CD4-positive, alpha-beta memory T cell (primary cell): ENCODE results near the gene CAMSAP2. TPM values are rescaled to one million over a fixed set of nuclear protein-coding genes. Genes with fewer than 3 reads are reported as not detected.

Experiments
- CTCF ChIA-PET: fragments of 350-600 bp; sonication (Branson Sonifier 250); formaldehyde crosslinking; loops from one replicate; lab custom pipeline; 2021; ENCODE audit warnings: inconsistent platforms; ENCODE audit not compliant: partially characterized antibody; lab: Charles Lee
- POLR2A ChIA-PET: fragments of 350-600 bp; sonication (Branson Sonifier 250); formaldehyde crosslinking; loops from one replicate; lab custom pipeline; 2021; ENCODE audit not compliant: partially characterized antibody; lab: Charles Lee
- DNase-seq, 5 donors: peaks; one replicate each; pipeline versions ENCODE4 v3.0.0 to v3.0.0-alpha.2; 2020 to 2022; ENCODE audit warnings: mixed read lengths in 1 of 5
- H3K27ac ChIP-seq: one replicate; pipeline ENCODE4 v1.7.0; 2013; ENCODE audit warnings: low read depth, low read length
- H3K27me3 ChIP-seq: 2 replicates; pipeline ENCODE4 v1.7.0; 2013; ENCODE audit warnings: mild to moderate bottlenecking, low read length, moderate library complexity; ENCODE audit not compliant: insufficient read depth
- H3K36me3 ChIP-seq: 2 replicates; pipeline ENCODE4 v1.7.0; 2013; ENCODE audit warnings: mild to moderate bottlenecking, low read length, moderate library complexity; ENCODE audit not compliant: insufficient read depth
- H3K4me1 ChIP-seq: 2 replicates; pipeline ENCODE4 v1.7.0; 2013; ENCODE audit warnings: mild to moderate bottlenecking, low read length, moderate library complexity; ENCODE audit not compliant: insufficient read depth
- H3K4me3 ChIP-seq, 2 donors: one replicate each; pipeline ENCODE4 v1.7.0; 2013; ENCODE audit warnings: low read length in 2 of 2, mild to moderate bottlenecking in 1 of 2
- H3K9me3 ChIP-seq, 2 donors: one replicate each; pipeline ENCODE4 v1.7.0; 2013; ENCODE audit warnings: low read length in 2 of 2, control low read depth in 1 of 2; ENCODE audit not compliant: control insufficient read depth in 1 of 2
- H3K27ac Mint-ChIP-seq, 7 donors: one replicate each; pipeline ENCODE4 v1.8.0; 2020 to 2021; ENCODE audit warnings: mixed read lengths in 7 of 7, mild to moderate bottlenecking in 6 of 7, inconsistent platforms in 3 of 7, moderate library complexity in 3 of 7
- H3K27me3 Mint-ChIP-seq, 2 donors: one replicate each; pipeline ENCODE4 v1.8.0; 2020 to 2021; ENCODE audit warnings: mixed read lengths in 2 of 2
- H3K36me3 Mint-ChIP-seq, 2 donors: one replicate each; pipeline ENCODE4 v1.8.0; 2020 to 2021; ENCODE audit warnings: mixed read lengths in 2 of 2, inconsistent platforms in 1 of 2, mild to moderate bottlenecking in 1 of 2
- H3K4me1 Mint-ChIP-seq, 4 donors: one replicate each; pipeline ENCODE4 v1.8.0; 2020 to 2021; ENCODE audit warnings: mixed read lengths in 4 of 4, mild to moderate bottlenecking in 1 of 4
- H3K4me3 Mint-ChIP-seq, 8 donors: one replicate each; pipeline ENCODE4 v1.8.0; 2020 to 2021; ENCODE audit warnings: mixed read lengths in 8 of 8, mild to moderate bottlenecking in 7 of 8, moderate library complexity in 6 of 8, inconsistent platforms in 3 of 8
- H3K9me3 Mint-ChIP-seq, 8 donors: one replicate each; pipeline ENCODE4 v1.8.0; 2020 to 2021; ENCODE audit warnings: mixed read lengths in 8 of 8, mild to moderate bottlenecking in 5 of 8, inconsistent platforms in 3 of 8, moderate library complexity in 1 of 8
- intact Hi-C: fragments of 100-400 bp; cut with micrococcal nuclease; formaldehyde crosslinking; loops from one replicate; pipeline ENCODE4 v1.15.1; 2023
- polyA plus RNA-seq, 2 donors: library from polyadenylated mRNA; unstranded; fragments of 300-500 nt; fragmentation: Illumina TruSeq; gene quantifications; one replicate each; pipeline ENCODE4 v1.2.3, GENCODE V29; 2021
- total RNA-seq, 2 experiments: library from RNA; stranded (reverse); gene quantifications; one replicate each; pipeline ENCODE4 v1.2.3, GENCODE V29; 2021

CAMSAP2 gene
- total and polyA plus RNA-seq, 4 experiments from 2014 or later: 1.1 to 7.5 (median 3.7) TPM

DNA sequence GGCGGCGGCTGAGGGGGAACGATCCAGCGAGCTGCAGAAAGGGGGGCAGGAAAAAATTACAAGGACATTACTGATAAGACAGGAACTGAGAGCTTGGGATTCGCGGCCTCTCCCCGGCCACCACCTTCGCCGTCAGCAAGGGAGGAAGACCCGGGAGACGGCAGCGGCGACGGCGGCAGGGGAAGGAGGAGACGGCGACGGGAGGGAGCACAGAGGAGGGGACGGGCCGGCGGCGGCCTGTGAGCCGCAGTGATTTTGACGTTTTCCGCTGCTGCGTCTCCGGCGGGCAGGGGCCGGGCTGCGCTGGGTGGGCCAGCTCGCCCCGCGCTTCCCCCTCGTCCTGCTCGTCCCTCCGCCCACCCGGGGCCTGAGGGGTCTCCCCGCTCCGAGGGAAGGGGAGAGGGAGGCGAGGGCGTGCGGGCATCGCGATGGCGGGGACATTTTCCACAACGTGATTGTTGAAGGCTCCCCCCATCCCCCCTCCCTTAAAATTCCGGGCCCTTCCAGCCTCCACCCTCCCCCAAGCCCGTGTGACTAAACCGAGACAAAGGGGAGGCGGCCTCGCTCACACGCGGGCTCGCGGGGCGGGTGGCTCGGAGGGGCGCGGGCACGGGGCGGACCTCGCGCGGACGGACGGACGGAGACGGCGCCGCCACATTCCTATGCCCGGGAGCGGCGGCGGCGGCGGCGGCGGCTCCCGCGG is 407 bp downstream of the CAMSAP2 start:
- H3K4me3 Mint-ChIP-seq: peak overlapping the region; percentile 95 to 98 (median 98)
- ChIA-PET POLR2A (interaction anchor here (1.0 to 3.0 kb wide), 2 partner anchors 9 to 69 kb away, joined by 4 to 19 read pairs; partner anchors contain the start of gene DDX59), CTCF (interaction anchor here (1.1 to 2.2 kb wide), 2 partner anchors 69 to 117 kb away, joined by 3 to 7 read pairs; partner anchors contain the start of gene DDX59)
- H3K27ac ChIP-seq: peak overlapping the region; percentile 60
- DNase-seq: peak; percentile 43 to 72 (median 58)
- no peaks in the 10 kb centered on the region for H3K36me3 ChIP-seq
- intact Hi-C loops: loop anchor here (1.0 kb wide), 1 partner anchor 69 kb away; no protein-coding TSS in a partner anchor
- H3K4me1 ChIP-seq: peaks cover 29% of the 10 kb centered on the region
- H3K4me3 ChIP-seq: peak overlapping the region; percentile 13 to 76
- H3K9me3 Mint-ChIP-seq: no peaks in the 10 kb centered on the region
- peaks cover 24 to 42% (median 32%) of the 10 kb centered on the region in 4 donors for H3K4me1 Mint-ChIP-seq
- H3K9me3 ChIP-seq: no peaks in the 10 kb centered on the region
- no peaks in the 10 kb centered on the region for H3K27me3 ChIP-seq
- peak overlapping the region; percentile 86 to 98 (median 94) for H3K27ac Mint-ChIP-seq
- H3K36me3 Mint-ChIP-seq: peaks cover 0 to 8% of the 10 kb centered on the region in 2 donors
- no peaks in the 10 kb centered on the region for H3K27me3 Mint-ChIP-seq

DNA sequence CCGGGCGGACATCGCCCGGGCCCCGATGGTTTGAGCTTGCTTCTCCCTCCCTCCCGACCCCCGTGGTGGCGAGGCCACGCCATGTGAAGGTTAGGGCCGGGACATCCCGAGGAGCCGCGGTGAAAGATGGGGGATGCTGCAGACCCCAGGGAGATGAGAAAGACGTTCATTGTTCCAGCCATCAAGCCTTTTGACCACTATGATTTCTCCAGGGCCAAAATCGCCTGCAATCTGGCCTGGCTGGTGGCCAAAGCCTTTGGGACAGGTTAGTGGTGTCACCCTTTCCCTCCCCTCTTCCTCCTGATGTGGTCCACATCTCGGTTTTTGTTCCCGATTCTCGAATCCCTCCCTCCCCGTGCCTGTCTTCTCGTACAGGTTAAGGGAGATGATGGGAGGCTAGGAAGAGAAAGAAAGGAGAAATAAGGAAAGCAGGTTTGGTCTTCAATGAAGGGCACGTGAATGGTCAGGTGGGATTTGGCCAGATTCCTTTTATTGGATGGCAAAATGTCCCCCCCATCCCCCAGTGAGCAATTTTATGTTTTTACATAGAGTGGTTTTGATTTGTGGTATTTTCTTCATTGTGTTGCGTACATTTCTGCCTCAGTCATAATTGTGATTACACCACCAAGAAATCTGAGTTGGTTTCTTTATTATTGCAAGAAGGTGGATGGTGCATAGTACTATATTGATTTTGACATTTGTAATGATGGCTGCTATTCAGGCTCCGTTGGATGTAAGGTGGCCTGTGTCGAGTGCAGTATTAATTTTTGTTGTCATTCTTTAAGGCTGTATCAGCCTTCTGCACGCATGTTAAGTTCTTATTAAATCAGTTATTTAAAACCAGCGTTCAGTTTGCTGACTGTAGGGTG is 1.2 kb downstream of the CAMSAP2 start:
- Histone ChIP-seq H3K9me3 (no peaks in the 10 kb centered on the region), H3K27ac (peak overlapping the region; percentile 60), H3K27me3 (no peaks in the 10 kb centered on the region), H3K4me1 (peaks cover 29% of the 10 kb centered on the region), H3K36me3 (no peaks in the 10 kb centered on the region), H3K4me3 (peak overlapping the region; percentile 37 to 76)
- DNase-seq: peak in 2 of 5 donors; percentile 5 to 9
- H3K27me3 Mint-ChIP-seq: no peaks in the 10 kb centered on the region
- ChIA-PET POLR2A (interaction anchor here (1.0 to 3.0 kb wide), 2 partner anchors 9 to 70 kb away, joined by 4 to 19 read pairs; partner anchors contain the start of gene DDX59), CTCF (no interaction called here)
- H3K27ac Mint-ChIP-seq: peak overlapping the region; percentile 26 to 89 (median 71)
- intact Hi-C loops: loop anchor here (5.0 to 10.0 kb wide), 2 partner anchors 62 to 115 kb away; partner anchors contain the start of gene KIF14
- peaks cover 28 to 47% (median 38%) of the 10 kb centered on the region in 4 donors for H3K4me1 Mint-ChIP-seq
- no peaks in the 10 kb centered on the region for H3K9me3 Mint-ChIP-seq
- H3K36me3 Mint-ChIP-seq: peaks cover 0 to 8% of the 10 kb centered on the region in 2 donors
- H3K4me3 Mint-ChIP-seq: peak overlapping the region; percentile 76 to 91 (median 83)

DNA sequence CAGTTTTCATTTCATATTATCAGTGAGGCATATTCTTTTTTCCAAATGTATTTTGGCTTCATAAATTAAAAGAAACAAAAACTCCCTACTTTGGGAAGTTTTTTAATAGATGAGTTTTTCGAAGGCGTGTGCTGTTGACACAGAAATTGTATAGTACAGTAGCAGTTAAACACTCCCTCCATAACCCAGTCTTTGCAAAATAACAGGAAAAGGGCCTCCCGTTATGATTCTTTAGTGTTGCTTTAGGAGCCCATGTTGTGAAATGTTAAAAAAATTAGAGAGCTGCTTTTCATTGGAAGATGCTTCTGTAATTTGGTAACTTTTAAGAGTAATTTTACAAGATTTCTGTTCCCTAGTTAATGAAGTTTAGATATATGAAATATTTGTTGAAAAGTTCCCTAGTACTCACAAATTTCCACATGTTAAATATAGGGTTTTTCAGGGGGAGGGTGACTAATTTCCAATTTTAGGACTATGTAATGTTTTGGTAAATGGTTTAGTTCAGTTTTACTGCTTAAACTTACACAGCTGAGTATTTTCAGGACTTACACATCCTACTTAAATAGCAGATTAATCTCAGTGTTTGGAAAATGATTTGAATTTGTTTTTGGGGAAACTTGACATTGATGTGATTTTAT is 2.0 kb downstream of the CAMSAP2 start:
- Mint-ChIP-seq H3K27ac (peak overlapping the region in 2 of 7 donors; percentile 80 to 89), H3K27me3 (no peaks in the 10 kb centered on the region), H3K9me3 (no peaks in the 10 kb centered on the region), H3K4me1 (peaks cover 28 to 47% (median 38%) of the 10 kb centered on the region in 4 donors), H3K36me3 (peaks cover 0 to 8% of the 10 kb centered on the region in 2 donors), H3K4me3 (peak overlapping the region; percentile 76 to 91 (median 83))
- H3K27ac ChIP-seq: no peak overlapping the region
- H3K4me3 ChIP-seq: no peak overlapping the region
- no peaks in the 10 kb centered on the region for H3K27me3 ChIP-seq
- no peaks in the 10 kb centered on the region for H3K9me3 ChIP-seq
- H3K4me1 ChIP-seq: peaks cover 29% of the 10 kb centered on the region
- intact Hi-C loops: loop anchor here (5.0 to 10.0 kb wide), 2 partner anchors 62 to 116 kb away; partner anchors contain the start of gene KIF14
- DNase-seq: no peak
- no peaks in the 10 kb centered on the region for H3K36me3 ChIP-seq
- ChIA-PET POLR2A (no interaction called here), CTCF (no interaction called here)

DNA sequence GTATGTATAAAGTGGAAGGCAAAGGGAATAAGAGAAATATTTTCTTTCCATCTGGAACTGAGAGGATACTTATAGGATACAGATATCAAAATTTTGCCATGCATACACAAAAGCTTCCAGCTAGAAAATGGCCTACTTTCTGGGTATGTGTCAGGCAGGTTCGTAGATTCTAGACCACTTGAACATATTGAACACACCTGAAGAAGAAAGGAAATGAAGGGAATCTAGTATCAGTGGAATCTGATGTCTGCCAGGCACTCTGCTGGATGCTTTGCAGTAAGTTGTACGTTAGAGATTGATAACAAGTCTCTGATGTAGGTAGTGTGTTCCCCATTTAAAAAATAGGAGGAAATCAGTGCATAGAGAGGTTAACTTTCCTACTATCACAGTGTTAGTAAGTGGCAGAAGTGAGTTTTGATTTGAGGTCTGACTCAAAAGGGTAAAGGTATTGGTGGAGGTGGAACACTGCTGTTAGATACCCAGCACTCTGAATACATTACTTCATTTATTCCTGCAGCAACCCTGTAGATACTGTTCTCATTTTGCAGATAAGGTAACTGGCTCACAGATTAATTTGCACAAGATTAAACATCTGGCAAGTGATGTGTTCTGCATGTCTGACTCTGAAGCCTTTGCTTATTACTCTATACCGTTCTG is 3.0 kb downstream of the CAMSAP2 start:
- Mint-ChIP-seq H3K27me3 (no peaks in the 10 kb centered on the region), H3K9me3 (peaks cover 0 to 2% (median 0%) of the 10 kb centered on the region in 8 donors), H3K4me1 (peaks cover 31 to 47% (median 39%) of the 10 kb centered on the region in 4 donors), H3K36me3 (peaks cover 3 to 8% of the 10 kb centered on the region in 2 donors), H3K4me3 (peak overlapping the region in 3 of 8 donors; percentile 1 to 56 (median 4)), H3K27ac (peak overlapping the region in 2 of 7 donors; percentile 2 to 30)
- Histone ChIP-seq H3K36me3 (no peaks in the 10 kb centered on the region), H3K4me1 (peaks cover 29% of the 10 kb centered on the region), H3K9me3 (no peaks in the 10 kb centered on the region), H3K27ac (no peak overlapping the region), H3K4me3 (no peak overlapping the region), H3K27me3 (no peaks in the 10 kb centered on the region)
- ChIA-PET CTCF (no interaction called here), POLR2A (interaction anchor here (1.5 kb wide), 1 partner anchor 72 kb away, joined by 3 read pairs; no protein-coding TSS in a partner anchor)
- intact Hi-C loops: loop anchor here (5.0 to 10.0 kb wide), 2 partner anchors 61 to 117 kb away; partner anchors contain the start of gene KIF14
- DNase-seq: no peak

DNA sequence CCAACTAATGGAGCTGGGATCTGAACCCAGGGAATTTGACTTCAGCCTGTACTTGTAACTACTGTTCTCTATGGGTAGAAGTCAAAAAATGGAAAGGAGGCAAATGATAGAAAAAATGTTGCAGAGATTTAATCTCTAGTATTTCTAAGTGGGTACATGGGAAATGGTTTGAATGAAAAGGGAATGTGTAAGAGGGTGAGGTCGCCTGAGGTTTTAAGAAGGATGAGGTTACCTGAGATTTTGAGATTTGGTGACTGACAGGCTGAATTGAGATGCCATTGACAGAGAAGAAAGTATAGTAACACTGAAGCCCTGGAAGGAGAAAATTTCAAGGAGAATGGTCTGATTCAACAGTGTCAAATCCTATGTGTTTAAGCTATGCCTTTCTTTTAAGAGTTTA is 5.5 kb downstream of the CAMSAP2 start:
- H3K27me3 Mint-ChIP-seq: no peaks in the 10 kb centered on the region
- H3K27ac ChIP-seq: no peak overlapping the region
- H3K36me3 ChIP-seq: no peaks in the 10 kb centered on the region
- H3K9me3 ChIP-seq: no peaks in the 10 kb centered on the region
- no peaks in the 10 kb centered on the region for H3K27me3 ChIP-seq
- intact Hi-C loops: loop anchor here (5.0 to 10.0 kb wide), 2 partner anchors 58 to 119 kb away; partner anchors contain the start of gene KIF14
- no peak for DNase-seq
- peaks cover 0 to 2% (median 0%) of the 10 kb centered on the region in 8 donors for H3K9me3 Mint-ChIP-seq
- H3K4me3 ChIP-seq: no peak overlapping the region
- H3K36me3 Mint-ChIP-seq: peaks cover 3% of the 10 kb centered on the region in 2 donors
- H3K4me3 Mint-ChIP-seq: peak overlapping the region in 1 of 8 donors; percentile 14
- H3K4me1 Mint-ChIP-seq: peaks cover 22 to 33% (median 30%) of the 10 kb centered on the region in 4 donors
- ChIA-PET POLR2A (interaction anchor here (0.7 kb wide), 1 partner anchor 44 kb away, joined by 3 read pairs; no protein-coding TSS in a partner anchor), CTCF (interaction anchor here (1.0 kb wide), 1 partner anchor 122 kb away, joined by 3 read pairs; no protein-coding TSS in a partner anchor)
- peak overlapping the region in 1 of 7 donors; percentile 3 for H3K27ac Mint-ChIP-seq
- H3K4me1 ChIP-seq: peaks cover 22% of the 10 kb centered on the region

DNA sequence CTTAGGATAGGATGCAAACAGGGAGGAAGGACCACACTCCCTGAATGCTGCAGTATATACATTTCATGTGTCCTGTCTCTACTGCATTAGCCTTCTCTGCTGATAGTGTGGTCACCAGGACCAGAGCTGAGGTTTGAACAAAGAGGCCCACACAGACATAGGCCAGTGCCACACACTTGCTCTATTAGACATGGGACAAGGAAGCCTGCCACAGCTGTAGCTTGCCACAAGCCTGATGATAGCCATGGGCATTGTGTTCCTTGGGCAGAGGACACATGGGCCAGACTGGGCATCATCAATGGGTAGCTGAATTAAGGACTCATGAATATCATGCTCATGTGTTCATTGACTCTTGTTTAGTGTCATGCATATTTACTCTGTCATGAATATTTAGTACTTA is 10.4 kb downstream of the CAMSAP2 start:
- Mint-ChIP-seq H3K4me1 (peaks cover 6 to 15% (median 10%) of the 10 kb centered on the region in 4 donors), H3K27me3 (no peaks in the 10 kb centered on the region), H3K4me3 (no peak overlapping the region), H3K27ac (no peak overlapping the region), H3K9me3 (peaks cover 0 to 2% (median 0%) of the 10 kb centered on the region in 8 donors), H3K36me3 (peaks cover 0 to 3% of the 10 kb centered on the region in 2 donors)
- no peak for DNase-seq
- Histone ChIP-seq H3K27ac (no peak overlapping the region), H3K27me3 (no peaks in the 10 kb centered on the region), H3K9me3 (no peaks in the 10 kb centered on the region), H3K4me3 (no peak overlapping the region), H3K4me1 (no peaks in the 10 kb centered on the region), H3K36me3 (no peaks in the 10 kb centered on the region)
- intact Hi-C loops: loop anchor here (10.0 kb wide), 1 partner anchor 124 kb away; the partner anchor contains the start of gene KIF14
- ChIA-PET CTCF (no interaction called here), POLR2A (no interaction called here)
